HG03558 (cell line): Measurements from ENCODE around the gene MMADHC.

Source experiments
- ATAC-seq: cut with Tn5 transposase; IDR thresholded peaks from one replicate; pipeline ENCODE4 v1.9.1; 2021; ENCODE audit warnings: moderate number of reproducible peaks; ENCODE audit not compliant: unreplicated experiment; ENCODE audit errors: extremely low read depth

Gene MMADHC

DNA sequence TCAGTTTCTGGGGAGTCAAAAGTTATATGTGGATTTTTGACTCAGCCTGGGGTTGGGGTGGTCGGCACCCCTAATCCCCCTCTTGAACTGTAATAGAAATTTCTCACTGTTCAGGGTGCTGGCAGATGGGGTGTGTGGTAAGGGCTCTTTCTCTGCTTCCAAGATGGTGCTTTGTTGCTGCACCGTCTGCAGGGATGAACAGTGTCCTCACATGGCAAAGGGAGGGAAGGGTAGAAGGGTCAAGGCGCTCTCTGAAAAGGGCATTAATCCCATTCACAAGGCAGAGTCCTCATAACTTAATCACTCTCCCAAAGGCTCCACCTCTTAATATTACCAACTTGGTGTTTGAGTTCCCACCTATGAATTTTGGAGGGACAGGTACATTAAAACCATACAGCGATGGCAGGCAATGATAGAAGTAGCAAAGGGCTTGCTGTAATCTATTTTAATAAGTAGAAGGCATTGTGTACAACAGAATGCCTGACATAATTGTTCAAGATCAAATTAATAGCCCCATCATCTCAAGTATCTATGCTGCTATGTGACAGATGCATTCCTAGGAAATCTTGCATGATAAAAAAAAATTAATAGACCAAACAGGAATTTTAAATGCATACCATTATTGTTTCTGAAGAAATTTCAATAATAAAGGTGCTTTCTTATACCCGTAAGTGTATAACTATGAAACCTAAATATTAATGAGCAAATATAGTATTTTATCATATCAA, 28.1 kb downstream of the MMADHC start:
- no peak for ATAC-seq

DNA sequence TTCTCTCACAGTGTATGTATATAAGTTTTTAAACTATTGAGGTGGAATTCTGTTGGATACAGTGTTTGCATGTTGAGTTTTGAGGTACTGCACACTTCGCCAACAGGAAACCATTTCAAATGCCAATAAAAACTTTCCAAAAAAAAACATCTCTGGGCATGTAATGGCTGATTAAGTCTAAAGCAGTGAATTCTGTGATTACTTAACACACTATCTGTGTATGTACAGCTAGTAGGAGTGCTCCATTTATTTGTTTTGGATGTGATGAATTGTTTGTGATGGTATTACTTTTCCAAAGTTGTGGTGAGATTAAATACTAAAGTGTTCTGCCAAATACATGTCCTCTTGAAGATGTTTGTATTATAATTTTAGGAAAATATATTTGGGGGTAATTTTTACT, 31.1 kb downstream of the MMADHC start:
- ATAC-seq: no peak

DNA sequence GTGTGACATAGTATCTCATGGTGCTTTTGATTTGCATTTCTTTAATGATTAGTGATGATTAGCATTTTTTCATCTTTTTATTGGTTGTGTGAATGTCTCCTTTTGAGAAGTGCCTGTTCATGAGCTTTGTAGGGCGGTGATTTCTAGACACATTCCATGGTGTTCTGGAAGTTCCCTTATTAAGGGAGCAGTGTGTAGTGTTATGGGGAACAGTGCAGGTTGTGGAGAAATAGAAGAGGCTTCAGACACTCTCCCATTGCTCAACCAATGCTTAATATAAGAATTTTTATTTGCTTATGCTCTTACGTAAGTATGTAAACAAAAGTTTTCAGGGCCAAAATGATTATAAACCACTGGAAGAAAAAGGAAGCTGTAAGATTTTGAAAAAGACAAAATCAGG, 34.7 kb downstream of the MMADHC start:
- ATAC-seq: no peak

DNA sequence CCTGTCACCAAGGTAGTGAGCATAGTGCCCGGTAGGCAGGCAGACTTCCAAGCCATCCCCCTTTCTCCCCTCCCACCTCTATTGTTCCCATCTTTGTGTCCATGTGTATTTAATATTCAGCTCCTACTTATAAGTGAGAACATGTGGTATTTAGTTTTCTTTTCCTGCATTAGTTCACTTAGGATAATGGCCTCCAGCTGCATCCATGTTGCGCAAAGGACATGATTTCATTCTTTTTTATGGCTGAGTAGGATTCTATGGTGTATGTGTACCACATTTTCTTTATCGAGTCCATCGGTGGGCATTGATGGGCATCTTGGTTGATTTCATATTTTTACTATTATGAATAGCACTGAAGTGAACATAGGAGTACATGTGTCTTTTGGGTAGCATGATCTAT, 35.3 kb downstream of the MMADHC start:
- ATAC-seq: no peak

DNA sequence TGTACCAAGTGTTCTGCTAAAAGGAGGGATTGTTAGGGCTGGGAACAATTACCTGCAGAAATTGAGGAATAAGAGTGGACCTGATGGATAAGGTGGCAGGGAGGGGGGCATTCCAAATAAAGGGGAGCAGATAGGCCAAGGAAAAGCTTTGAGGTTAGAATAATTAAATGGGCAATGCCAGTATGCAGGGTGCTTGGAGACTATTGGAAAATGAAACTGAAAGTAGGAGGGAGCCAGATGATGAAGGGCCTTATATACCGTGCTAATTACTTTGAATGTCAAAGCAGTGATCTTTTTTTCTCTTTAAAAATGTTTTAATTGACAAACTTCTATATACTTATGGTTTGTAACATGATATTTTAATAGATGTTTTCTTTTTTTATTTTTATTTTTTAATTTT, 42.9 kb downstream of the MMADHC start:
- no peak for ATAC-seq

DNA sequence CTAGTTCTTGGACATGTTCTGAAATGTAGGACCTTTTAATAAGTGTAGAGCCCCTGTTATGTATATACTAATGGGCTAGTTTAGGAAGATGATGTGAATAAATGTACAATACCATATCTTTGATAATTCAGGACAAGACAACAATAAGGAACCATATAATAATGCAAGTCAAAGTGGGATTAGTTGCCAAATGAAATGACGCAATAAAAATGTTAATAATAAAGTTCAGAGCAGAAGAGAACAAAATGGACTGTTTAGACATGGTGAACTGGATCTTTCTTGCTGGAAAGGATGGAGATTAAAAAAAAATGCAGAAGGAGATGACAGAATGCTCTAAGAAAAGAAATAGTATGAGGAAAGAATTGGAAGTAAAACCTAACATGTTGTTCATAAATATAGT, 43.7 kb downstream of the MMADHC start:
- no peak for ATAC-seq

DNA sequence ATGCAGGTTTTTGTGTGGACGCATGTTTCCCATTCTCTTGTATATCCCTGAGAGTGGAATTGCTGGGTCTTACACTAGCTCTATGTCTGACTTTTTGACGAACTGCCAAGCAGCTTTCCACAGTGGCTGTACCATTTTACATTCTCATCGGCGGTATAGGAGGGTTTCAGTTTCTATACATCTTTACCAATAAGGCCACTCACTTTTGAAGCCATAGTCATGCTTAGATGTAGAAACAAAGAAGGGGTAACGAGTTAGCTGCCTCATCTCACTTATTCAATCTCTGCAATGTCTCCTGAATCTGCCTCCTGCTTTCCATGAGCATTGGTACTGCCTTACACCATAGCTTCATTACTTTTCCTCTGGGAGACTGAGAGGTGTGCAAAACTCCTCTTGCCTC, 47.4 kb downstream of the MMADHC start:
- no peak for ATAC-seq

DNA sequence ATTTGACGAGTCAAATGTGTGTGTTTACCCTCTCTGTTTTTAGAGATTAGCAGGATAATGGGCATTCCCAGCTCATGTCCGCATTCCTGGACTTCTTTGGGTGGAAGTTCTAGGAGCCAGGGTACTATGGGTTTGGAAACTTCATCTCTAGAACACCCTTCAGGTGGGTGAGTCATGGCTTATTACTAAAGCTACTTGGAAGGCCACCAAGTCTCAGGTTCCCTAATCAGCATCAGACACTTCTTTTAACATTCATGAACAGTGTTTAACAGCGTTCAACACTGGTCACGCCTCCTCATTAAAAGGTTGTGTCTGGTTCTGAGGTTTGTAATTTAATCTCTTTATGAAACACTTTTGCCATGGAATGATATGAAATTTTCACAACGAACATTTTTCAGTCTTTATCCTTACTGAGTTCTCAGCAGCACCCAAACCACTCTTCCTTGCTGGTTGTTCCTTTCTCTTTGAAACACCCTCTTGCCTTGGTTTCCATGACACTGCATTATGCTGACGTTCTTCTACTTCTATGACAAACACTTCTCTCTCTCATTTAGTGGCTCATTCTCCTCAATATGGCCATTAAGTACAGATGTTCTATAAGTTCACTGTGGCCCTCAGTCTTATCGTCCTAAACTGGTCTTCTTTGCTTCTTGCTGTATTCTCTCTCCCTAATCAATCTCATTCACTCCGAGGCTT, 49.3 kb downstream of the MMADHC start:
- no peak for ATAC-seq

DNA sequence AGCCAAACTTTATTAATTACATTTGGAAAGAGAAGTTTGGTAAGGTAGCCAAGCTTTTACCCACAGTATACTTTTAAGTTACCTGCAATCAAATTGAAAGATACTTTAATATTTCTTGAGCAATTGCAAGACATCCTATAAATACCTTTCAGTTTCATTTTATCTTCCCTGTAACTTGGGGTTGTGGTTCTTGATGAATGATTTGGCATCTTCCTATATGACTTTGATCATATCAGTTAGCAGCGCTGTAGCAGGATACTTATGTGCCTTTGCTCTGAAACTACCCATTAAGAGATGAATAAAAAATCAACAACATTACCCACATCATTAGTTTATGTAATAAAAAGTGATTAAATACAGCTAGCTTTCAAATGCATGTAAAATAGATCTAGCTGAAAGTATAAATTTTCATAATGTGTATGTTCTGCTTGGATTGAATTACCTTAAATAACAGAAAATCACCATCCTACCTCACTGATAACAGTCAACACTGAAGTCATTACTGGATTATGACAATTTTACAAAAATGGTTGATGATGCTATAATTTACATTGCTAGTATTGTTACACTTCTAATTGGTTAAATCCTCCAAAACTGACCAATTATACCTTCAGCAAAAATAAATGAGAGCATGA, 50.4 kb downstream of the MMADHC start:
- ATAC-seq: no peak

DNA sequence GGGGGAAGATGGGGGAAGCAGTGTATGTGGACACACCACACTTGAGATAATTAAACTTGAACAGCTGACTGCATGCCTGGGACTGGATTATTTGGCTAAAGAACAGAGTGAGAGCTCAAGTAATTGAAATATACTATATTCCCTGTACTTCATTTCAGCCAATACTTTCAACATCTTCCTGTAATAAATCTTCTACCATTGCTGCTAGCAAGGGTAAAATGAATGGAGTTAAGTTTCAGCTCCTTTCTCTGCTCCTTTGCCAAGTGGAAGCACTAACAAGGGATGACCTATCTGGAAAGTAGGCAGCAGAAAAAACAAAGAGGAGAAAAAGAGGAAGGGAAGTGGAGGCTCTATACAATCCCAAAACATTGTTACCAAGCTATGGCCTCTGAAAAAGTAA, 50.9 kb downstream of the MMADHC start:
- no peak for ATAC-seq

DNA sequence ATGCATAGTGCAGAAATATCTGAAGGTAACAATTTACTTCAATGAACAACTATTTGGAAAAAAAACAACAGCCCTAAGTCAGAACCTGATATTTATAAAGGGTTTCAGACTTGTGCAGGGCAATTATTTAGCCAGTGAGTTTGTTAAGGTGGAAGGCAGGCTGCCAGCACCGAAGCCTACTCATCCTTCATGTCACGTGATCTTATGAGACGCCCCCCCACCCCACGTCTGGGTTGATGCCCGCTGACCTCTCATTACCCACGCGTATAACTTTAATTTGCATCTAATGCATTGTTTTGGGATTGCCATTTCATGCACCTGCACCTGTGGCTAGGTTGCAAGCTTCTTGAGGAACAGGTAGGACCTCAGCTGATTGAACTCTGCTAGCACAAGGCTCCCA, 52.9 kb downstream of the MMADHC start:
- no peak for ATAC-seq

DNA sequence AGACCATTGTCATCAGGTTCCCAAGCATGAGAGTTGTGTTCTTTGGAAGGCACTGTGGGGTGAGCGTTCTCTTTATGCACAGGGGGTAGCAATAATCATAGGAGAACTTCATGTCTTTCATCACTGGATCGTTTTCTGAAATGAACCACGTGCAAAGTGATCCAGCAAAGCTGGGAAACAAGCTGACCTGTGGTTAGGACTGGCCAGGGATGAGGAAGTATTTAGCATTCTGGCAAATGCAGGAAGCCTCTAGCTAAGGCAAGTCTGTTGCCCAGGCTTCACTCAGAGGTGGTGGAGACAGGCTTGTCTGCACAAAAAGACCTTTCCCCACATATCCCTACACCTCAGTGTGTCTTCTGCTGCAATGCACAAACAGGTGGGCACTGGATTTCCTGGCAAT, 58.6 kb downstream of the MMADHC start:
- ATAC-seq: no peak

DNA sequence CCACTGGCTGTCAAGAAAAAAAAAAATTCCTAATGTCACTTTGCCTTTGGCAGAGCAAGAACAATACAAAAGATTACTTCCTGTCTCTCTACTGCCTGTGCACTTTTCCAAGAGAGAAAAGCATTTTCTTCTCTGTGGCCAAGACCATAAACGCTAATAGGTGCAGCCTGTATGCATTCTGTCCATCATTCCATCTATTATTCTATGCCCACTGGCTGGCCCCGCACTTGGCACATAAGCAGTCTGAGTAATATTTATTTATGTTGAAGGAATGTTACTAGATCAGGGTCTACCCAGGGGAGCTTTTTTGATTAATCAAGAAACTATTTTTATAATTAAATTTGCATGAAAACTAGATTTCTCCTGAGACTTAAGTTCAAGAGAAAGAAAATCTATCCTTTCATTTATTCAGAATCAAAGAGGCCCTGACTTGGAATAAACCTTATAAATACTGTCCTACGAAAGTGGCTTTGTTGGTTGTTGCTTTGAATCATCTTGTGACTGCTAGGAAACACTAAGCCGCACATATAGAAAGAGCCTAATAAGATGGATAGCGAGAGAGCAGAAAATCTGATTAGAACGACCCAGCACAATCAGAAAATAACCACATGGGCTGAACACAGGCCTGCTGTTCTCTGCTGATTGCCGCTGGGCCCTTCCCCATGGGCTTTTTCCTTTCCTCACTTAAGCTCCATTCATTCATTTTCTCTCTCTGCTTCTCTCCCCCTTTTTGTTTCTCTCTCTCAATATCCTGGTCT, 59.4 kb downstream of the MMADHC start:
- ATAC-seq: no peak

DNA sequence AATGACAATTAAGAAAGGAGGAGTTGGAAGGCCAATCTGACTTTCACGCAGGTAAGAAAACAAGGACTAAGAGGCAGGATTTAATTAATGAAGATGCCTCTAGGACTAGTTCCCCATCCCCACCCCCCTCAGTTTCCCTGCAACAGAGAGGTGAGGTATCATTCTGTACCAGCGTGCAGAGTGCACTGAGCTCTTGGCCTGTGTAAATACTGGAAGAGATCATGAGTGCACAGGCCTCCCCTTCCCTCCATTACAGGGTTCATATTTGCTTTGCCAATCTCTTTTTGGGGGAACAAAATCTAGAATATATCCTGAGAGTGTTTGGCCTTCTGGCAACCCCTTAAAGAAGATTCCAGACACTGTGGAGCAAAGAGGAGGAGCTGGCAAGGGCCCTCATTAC, 60.9 kb downstream of the MMADHC start:
- no peak for ATAC-seq

DNA sequence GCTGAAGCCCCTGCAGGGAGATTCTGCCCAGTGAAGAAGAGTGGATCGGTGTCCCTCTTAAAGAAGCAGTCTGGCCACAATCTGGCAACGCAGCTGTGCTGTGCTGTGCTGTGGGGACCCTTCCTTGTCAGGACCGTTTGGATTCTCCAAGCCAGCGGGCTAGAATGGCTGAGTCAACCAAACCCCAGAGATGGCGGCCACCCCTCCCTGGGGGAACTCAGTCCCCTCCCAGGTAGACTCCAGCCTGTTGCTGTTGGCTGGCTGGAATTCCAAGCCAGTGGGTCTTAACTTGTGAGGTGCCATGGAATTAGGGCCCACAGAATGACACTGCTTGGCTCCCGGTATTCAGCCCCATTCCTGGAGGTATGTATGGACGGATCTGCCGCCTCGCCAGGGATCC, 62.3 kb downstream of the MMADHC start:
- no peak for ATAC-seq
